Tibial nerve (tissue), 4 donors: ENCODE results near the gene CFAP54. TPM values are rescaled to one million over a fixed set of nuclear protein-coding genes. Genes with fewer than 3 reads are reported as not detected.
"Not testable (repeated sequence)": the region's sequence is repeated elsewhere in the genome, so short reads cannot be mapped to it uniquely, and the experiment has no call there.

Experiments used
- DNase-seq, 2 donors: peaks; one replicate each; pipeline ENCODE4 v3.0.0-alpha.2; 2019; ENCODE audit warnings: low spot score in 2 of 2
- H3K27ac ChIP-seq, 4 donors: fragments of 200-600 bp; sonication (generic) in 3 of 4; one replicate each; pipeline ENCODE4 v1.5.1; 2017 to 2019; ENCODE audit warnings: mild to moderate bottlenecking in 1 of 4
- H3K27me3 ChIP-seq, 2 donors: fragments of 200-600 bp; sonication (generic) in 1 of 2; one replicate each; pipeline versions ENCODE4 v1.5.1 to v1.6.0; 2017 to 2019
- H3K36me3 ChIP-seq, 3 donors: fragments of 200-600 bp; sonication (generic); one replicate each; pipeline ENCODE4 v1.5.1; 2018 to 2019
- H3K4me1 ChIP-seq, 4 donors: fragments of 200-600 bp; sonication (generic) in 3 of 4; one replicate each; pipeline ENCODE4 v1.5.1; 2017 to 2019
- H3K4me3 ChIP-seq, 4 donors: fragments of 200-600 bp; sonication (generic) in 3 of 4; one replicate each; pipeline ENCODE4 v1.5.1; 2017 to 2019; ENCODE audit warnings: mild to moderate bottlenecking in 1 of 4, moderate library complexity in 1 of 4
- H3K9me3 ChIP-seq, 4 donors: fragments of 200-600 bp; sonication (generic) in 3 of 4; one replicate each; pipeline ENCODE4 v1.5.1; 2017 to 2019
- EP300 ChIP-seq, 2 donors: sonication (generic); formaldehyde crosslinking; IDR thresholded peaks; one replicate each; pipeline ENCODE4 v1.6.1; 2017; ENCODE audit warnings: antibody characterized with exemption in 2 of 2, mild to moderate bottlenecking in 1 of 2
- POLR2A ChIP-seq, 2 donors: fragments of 450-650 bp; IDR thresholded peaks; one replicate each; pipeline ENCODE4 v1.6.1; 2017; ENCODE audit warnings: antibody characterized with exemption in 2 of 2, mild to moderate bottlenecking in 2 of 2, moderate library complexity in 2 of 2
- WGBS, 2 donors: methylation state at CpG; one replicate each; pipeline ENCODE4 v1.1.5; 2018; 5-methylcytosine and 5-hydroxymethylcytosine counted together
- total RNA-seq, 4 donors: library from RNA; depleted of rRNA; stranded (reverse); fragments of >200 nt; gene quantifications; one replicate each; pipeline ENCODE4 v1.1.0, GENCODE V29; 2016
- TF ChIP-seq, protein P1 (sequence below), 5 experiments: fragments of 200-600 bp in 3 of 5; fragments of 450-650 bp in 2 of 5; sonication (generic) in 3 of 5; IDR thresholded peaks; one replicate each; pipeline ENCODE4 v1.5.1; 2016 to 2019; ENCODE audit warnings: antibody characterized with exemption in 5 of 5, mild to moderate bottlenecking in 3 of 5, moderate library complexity in 2 of 5

The CFAP54 gene
- total RNA-seq, 4 donors from 2014 or later: 0.87 to 6.7 (median 2.1) TPM

DNA sequence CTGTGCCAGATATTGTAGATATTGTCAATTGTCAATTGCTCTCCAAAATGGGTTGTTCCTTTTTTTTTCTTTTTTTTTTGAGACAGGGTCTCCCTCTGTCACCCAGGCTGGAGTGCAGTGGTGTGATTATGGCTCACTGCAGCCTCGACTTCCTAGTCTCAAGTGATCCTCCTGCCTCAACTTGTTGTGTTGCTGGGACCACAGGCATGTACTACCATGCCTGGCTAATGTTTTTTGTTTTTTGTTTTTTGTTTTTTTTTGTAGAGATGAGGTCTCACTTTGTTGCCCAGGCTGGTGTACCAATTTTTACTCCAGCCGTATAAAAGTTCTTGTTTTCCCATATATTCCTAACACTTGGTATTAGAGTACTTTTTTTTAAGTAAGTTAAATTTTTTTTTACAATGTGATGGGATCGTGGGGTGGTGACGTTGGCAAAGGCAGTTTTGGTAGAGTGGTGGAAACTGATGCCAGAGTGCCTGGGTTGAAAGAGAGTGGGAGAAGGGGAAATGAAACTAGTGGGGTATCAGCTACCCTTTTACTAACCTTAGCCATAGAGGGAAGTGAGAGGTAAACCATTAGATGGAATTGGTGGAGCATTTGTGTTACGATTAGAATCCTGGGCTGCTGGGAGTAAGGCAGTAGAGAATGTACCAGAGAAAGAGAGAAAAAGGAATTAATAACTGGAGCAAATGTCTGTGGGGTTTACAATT, 33.0 kb upstream of the CFAP54 start:
- H3K4me3 ChIP-seq: no peak overlapping the region
- H3K27ac ChIP-seq: no peak overlapping the region
- no peaks in the 10 kb centered on the region for H3K9me3 ChIP-seq
- H3K27me3 ChIP-seq: no peaks in the 10 kb centered on the region
- 77 to 78% methylated on average over 5 of the region's 5 CpGs for WGBS, 2 donors
- no peaks in the 10 kb centered on the region for H3K4me1 ChIP-seq
- no peaks in the 10 kb centered on the region for H3K36me3 ChIP-seq
- DNase-seq: no peak
- TF ChIP-seq, protein P1, sequence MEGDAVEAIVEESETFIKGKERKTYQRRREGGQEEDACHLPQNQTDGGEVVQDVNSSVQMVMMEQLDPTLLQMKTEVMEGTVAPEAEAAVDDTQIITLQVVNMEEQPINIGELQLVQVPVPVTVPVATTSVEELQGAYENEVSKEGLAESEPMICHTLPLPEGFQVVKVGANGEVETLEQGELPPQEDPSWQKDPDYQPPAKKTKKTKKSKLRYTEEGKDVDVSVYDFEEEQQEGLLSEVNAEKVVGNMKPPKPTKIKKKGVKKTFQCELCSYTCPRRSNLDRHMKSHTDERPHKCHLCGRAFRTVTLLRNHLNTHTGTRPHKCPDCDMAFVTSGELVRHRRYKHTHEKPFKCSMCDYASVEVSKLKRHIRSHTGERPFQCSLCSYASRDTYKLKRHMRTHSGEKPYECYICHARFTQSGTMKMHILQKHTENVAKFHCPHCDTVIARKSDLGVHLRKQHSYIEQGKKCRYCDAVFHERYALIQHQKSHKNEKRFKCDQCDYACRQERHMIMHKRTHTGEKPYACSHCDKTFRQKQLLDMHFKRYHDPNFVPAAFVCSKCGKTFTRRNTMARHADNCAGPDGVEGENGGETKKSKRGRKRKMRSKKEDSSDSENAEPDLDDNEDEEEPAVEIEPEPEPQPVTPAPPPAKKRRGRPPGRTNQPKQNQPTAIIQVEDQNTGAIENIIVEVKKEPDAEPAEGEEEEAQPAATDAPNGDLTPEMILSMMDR (IDR thresholded peaks at IDR 0.05): no peak
- no peak for TF ChIP-seq EP300 (IDR thresholded peaks at IDR 0.05)
- TF ChIP-seq POLR2A (IDR thresholded peaks at IDR 0.05): no peak

DNA sequence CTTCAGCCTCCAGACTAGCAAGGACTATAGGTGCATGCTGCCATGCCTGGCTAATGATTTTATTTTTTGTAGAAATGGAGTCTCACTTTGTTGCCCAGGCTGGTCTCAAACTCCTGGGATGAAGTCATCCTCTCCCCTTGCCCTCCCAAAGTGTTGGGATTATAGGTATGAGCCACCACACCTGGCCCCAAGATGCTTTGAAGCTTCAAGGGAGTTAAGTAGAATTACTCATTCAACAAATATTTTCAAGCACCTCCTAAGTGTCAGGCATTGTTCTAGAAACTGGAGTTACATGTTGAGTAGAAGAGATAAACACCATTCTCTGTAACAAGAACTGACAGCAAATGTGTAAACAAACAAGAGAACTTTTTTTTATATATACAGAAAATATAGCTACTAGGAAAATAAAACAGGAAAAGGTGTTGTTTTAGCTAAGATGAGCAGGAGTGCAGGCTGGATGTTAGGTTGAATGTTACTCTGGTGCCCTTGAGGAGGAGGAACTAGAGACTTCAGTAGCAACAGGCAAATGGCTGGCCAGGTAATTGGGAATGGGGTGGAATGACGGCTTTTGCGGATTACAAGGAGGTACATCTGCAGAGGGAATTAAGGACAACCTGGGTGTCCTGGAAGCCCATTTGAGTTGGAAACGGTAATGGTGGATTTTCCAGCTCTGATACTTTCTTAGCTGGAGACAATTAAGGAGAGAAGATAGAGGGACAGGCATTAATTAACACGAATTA, 32.0 kb upstream of the CFAP54 start:
- Histone ChIP-seq H3K4me1 (no peaks in the 10 kb centered on the region), H3K4me3 (no peak overlapping the region), H3K27ac (no peak overlapping the region), H3K27me3 (no peaks in the 10 kb centered on the region), H3K9me3 (no peaks in the 10 kb centered on the region), H3K36me3 (no peaks in the 10 kb centered on the region)
- TF ChIP-seq POLR2A (IDR thresholded peaks at IDR 0.05) (no peak), EP300 (IDR thresholded peaks at IDR 0.05) (no peak)
- TF ChIP-seq, protein P1 (IDR thresholded peaks at IDR 0.05): no peak
- DNase-seq: no peak
- 83 to 88% methylated on average over 4 of the region's 4 CpGs for WGBS, 2 donors

DNA sequence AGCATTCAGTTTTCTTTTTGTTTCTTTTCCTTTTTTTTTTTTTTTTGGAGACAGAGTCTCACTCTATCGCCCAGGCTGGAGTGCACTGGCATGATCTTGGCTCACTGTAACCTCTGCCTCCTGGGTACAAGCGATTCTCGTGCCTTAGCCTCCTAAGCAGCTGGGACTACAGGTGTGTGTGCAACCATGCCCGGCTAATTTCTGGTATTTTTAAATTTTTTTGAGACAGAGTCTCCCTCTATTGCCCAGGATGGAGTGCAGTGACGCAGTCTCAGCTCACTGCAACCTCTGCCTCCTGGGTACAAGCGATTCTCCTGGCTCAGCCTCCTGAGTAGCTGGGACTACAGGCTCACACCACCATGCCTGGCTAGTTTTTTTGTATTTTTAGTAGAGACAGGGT, 30.1 kb upstream of the CFAP54 start:
- H3K4me1 ChIP-seq, H3K9me3 ChIP-seq, H3K27me3 ChIP-seq, H3K36me3 ChIP-seq, H3K27ac ChIP-seq, DNase-seq, H3K4me3 ChIP-seq: not testable (repeated sequence)
- 91 to 92% methylated on average over 6 of the region's 6 CpGs for WGBS, 2 donors

DNA sequence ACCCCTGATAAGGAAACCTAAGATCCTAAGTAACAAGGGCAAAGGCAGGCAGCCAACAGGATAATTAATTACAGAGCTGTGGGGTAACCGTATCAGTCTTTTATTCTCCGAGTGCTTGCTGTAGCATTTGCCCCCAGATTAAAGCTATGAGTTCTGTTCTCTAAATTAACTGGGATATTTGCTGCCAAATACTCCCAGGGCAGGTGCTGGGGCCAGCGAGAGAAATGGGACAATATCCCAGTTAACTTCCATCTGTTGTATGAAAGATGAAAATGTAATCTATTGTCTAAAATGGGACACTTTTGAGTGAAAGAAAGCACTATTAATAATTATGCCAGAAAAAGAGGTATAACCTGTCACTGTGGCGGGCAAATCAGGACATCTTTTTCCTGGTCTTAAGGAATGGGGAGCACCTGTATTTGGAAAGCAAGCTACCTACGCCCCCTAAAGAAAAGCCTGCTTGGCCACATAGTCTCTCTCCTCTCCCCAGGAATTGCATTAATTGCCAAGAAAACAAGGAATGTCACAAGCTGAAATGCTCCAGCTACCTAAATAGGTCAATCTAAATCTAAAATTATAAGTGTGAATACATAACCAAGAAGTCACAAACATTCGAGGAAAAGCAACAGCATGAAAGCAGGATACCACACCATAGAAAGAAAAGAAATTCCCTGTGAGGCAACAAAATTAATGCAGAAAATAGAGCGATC, 26.7 kb upstream of the CFAP54 start:
- Histone ChIP-seq H3K27ac (no peak overlapping the region), H3K27me3 (no peaks in the 10 kb centered on the region), H3K36me3 (no peaks in the 10 kb centered on the region), H3K9me3 (no peaks in the 10 kb centered on the region), H3K4me1 (no peaks in the 10 kb centered on the region), H3K4me3 (no peak overlapping the region)
- no peak for DNase-seq
- TF ChIP-seq EP300 (IDR thresholded peaks at IDR 0.05) (no peak), POLR2A (IDR thresholded peaks at IDR 0.05) (no peak)
- TF ChIP-seq, protein P1 (IDR thresholded peaks at IDR 0.05): no peak
- WGBS, 2 donors: 76 to 77% methylated on average over 7 of the region's 7 CpGs

DNA sequence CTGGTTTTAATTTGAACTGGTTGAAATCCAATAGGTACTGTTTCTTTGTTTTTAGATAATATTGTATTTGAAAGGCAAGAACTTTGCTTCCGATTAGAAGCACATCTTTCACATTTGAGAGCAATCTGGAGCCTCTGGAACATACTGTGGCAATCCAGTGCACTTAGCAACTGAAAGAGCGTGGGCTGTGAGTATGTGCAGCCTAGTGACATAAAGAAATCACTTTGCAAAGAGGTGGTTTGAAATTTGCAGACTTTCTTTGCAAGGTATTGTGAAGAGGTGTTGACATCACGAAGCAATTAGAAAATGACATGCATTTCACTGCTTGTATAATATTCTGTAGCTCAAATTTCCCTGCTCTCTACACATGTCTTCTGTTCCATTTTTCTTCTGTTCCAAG, 23.5 kb upstream of the CFAP54 start:
- Histone ChIP-seq H3K36me3 (no peaks in the 10 kb centered on the region), H3K4me3 (no peak overlapping the region), H3K4me1 (no peaks in the 10 kb centered on the region), H3K9me3 (peaks cover 0 to 9% (median 0%) of the 10 kb centered on the region in 4 donors), H3K27ac (no peak overlapping the region), H3K27me3 (no peaks in the 10 kb centered on the region)
- DNase-seq: no peak
- TF ChIP-seq, protein P1 (IDR thresholded peaks at IDR 0.05): no peak
- no peak for TF ChIP-seq EP300 (IDR thresholded peaks at IDR 0.05)
- WGBS, 2 donors: 85 to 88% methylated on average over 3 of the region's 3 CpGs
